GM18907 (cell line): ENCODE data around the gene EIF3B.
A peak's percentile ranks its signal among the peaks of the same experiment; 100 is the strongest.
"Not testable (repeated sequence)": the region's sequence is repeated elsewhere in the genome, so short reads cannot be mapped to it uniquely, and the experiment has no call there.

Experiments used
- ATAC-seq: cut with Tn5 transposase; IDR thresholded peaks from one replicate; pipeline ENCODE4 v1.9.1; 2021; ENCODE audit warnings: mild to moderate bottlenecking, moderate library complexity; ENCODE audit not compliant: unreplicated experiment

The EIF3B gene

GRCh38 chr7:2354186-2354938, at the start of gene EIF3B:
TSS of gene EIF3B (plus strand) at chr7:2354827. CDS start at chr7:2354922, 95 bp downstream.
- peak; percentile 78 for ATAC-seq

GRCh38 chr7:2305258-2305657, 49.4 kb upstream of the EIF3B start:
- not testable (repeated sequence) for ATAC-seq

GRCh38 chr7:2306688-2307087, 47.9 kb upstream of the EIF3B start:
- ATAC-seq: no peak

- peak; percentile 48 for ATAC-seq
Observed at GRCh38 chr7:2307690-2308107, 46.9 kb upstream of the EIF3B start.

GRCh38 chr7:2309889-2310331, 44.7 kb upstream of the EIF3B start:
- ATAC-seq: no peak

- no peak for ATAC-seq
Observed at GRCh38 chr7:2312267-2312929, 42.2 kb upstream of the EIF3B start.

- peak; percentile 19 for ATAC-seq
Observed at GRCh38 chr7:2313450-2314208, 41.0 kb upstream of the EIF3B start.

GRCh38 chr7:2314209-2314955, 40.2 kb upstream of the EIF3B start, which contains the start of gene SNX8:
TSS of gene SNX8 (minus strand) at chr7:2314441. CDS start at chr7:2314421, 20 bp downstream.
- ATAC-seq: peak; percentile 75

GRCh38 chr7:2314956-2315530, 39.6 kb upstream of the EIF3B start:
- not testable (repeated sequence) for ATAC-seq

- ATAC-seq: no peak
Observed at GRCh38 chr7:2315787-2316186, 38.8 kb upstream of the EIF3B start.

- ATAC-seq: no peak
Observed at GRCh38 chr7:2316578-2316977, 38.0 kb upstream of the EIF3B start.

GRCh38 chr7:2317556-2318293, 36.9 kb upstream of the EIF3B start:
- ATAC-seq: no peak

GRCh38 chr7:2321020-2321419, 33.6 kb upstream of the EIF3B start:
- no peak for ATAC-seq

GRCh38 chr7:2325162-2325561, 29.5 kb upstream of the EIF3B start:
- ATAC-seq: no peak

GRCh38 chr7:2326951-2327350, 27.7 kb upstream of the EIF3B start:
- ATAC-seq: no peak

- ATAC-seq: no peak
Observed at GRCh38 chr7:2330493-2330892, 24.1 kb upstream of the EIF3B start.

- no peak for ATAC-seq
Observed at GRCh38 chr7:2331707-2332106, 22.9 kb upstream of the EIF3B start.

- ATAC-seq: not testable (repeated sequence)
Observed at GRCh38 chr7:2332606-2333231, 21.9 kb upstream of the EIF3B start.

- ATAC-seq: no peak
Observed at GRCh38 chr7:2336626-2337299, 17.9 kb upstream of the EIF3B start.
